ENCODE measurements around the gene PXYLP1.

The PXYLP1 gene

DNA sequence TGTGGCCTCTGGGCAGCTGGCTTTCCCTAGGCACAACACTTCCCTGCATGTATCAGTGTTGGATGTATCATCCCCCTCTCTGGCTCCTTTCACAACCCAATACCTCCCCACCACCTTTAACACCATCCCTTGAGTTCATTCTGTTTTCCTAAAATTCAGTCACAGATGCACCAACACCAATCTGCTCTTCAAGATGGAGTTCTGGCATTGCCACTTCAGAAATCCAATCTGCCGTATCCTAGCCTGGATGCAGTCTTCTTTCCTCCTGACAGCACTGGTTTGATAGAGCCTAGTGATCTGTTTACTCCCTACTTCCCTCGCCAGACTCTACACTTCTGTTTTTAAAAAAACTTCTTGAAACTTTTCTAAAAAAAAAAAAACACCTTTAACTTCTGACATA, 21.7 kb downstream of the PXYLP1 start:
- no peak for DNase-seq

GRCh38 chr3:141253811-141254210, 22.2 kb downstream of the PXYLP1 start:
- no peak for DNase-seq

GRCh38 chr3:141255137-141255845, 23.7 kb downstream of the PXYLP1 start:
- no peak for DNase-seq

DNA sequence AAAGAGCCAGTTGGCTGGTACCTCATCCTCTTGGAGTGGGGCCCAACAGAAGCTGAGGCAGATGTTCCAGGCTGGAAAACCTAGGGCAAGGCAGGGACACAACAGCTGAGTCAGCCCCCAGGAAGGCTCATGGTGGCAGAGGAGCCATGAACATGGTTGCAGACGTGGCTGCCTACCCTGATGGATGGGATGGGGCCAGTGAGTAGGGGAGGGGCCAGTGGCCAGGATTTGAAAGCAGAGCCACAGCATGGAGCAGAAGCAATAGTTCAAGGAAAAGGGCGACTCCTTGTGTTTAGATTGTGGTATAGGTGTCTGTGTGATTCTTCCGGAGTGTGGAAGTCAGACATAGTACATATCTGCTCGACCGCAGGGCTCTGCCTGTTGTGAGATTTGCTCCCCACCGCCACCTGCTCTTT, 24.2 kb downstream of the PXYLP1 start:
- DNase-seq: no peak

DNA sequence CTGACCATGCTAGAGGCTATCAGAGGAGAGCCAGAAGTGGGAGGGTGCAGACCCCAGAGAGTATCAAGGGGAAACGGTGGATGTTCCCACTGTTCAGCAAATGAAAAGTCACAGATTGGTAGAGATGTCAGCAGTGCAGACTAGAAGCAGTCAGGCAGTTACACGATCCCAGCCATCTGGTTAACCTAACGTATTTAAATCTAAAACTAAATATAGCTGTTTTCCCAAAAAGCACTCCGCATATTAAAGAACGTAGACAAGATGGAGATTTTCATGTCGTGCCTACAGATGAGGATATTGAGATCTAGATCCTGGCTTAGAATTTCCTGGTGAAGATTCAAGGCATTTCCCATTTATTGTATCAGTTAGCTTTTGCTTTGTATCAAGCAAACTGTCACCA, 25.2 kb downstream of the PXYLP1 start:
- DNase-seq: no peak

DNA sequence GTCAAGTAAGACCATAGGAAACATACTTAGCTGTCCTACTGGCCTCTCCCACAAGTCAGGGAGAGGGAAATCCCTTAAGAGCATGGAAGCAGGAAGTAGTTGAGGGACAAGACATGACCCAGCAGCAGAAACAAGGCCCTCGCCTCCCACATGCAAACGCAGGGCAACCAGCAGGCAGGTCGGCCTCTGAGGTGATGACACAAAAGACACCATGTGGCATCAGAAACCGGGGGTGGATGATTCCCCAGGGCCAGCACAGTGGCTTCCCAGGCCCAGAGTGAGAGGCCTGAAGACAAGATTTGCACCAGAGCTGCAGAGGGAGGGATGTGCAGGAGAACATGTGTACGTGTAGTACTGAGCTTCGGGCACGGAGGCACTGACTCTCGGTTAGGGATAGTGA, 26.3 kb downstream of the PXYLP1 start:
- DNase-seq: no peak

DNA sequence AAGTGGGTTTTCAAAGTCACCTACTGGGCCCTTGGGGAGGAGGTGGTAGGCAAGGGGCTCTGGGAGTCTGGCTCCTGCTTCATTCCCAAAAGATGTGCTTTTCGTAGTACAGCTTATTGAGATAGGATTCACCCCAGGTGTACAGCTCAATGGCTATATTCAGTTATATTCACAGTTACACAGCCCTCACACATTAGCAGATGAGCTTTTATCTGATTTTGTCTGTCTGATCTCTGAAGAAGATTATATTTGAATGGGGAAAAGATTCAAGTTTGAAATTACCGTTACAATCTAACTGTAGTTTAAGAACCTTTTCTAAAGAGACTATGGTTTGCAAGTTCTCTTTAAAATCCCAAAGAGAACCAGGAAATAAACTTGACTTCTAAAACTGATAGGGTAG, 27.3 kb downstream of the PXYLP1 start:
- DNase-seq: no peak

DNA sequence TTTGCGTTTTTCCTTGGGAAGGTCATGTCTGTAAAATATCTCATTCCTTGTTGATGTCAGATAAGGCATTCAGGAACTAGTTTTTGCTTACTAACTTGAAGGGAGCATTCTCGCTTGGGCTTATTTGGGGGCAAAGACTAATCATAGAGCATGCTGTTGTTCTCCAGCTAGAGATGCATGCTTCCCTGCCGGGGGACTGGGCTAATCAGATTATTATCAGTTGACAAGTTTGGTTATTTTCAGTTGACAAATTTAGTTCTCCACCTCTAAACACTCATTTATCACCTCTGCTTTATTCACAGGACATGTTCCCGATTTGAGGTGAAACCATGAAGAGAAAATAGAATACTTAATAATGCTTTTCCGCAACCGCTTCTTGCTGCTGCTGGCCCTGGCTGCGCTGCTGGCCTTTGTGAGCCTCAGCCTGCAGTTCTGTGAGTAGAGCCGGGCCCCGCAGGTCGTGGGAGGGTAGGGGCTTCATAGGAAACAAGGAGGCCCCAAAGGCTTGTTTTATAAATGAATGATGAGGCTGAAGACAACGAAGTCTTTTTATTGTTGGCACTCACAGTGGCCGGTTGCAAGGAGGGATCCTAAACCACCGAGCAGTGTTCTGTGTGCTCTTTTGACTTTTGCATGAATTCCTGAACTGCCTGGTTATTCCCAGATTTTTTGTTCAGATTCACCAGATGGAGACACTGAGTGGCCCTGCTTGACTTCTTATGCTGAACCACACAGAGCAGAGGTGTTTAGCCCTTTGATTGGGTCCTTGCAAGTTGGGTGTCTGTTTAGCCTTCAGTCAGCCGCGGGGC, 28.4 kb downstream of the PXYLP1 start:
- DNase-seq: no peak

GRCh38 chr3:141260630-141260927, 29.0 kb downstream of the PXYLP1 start:
- no peak for DNase-seq

DNA sequence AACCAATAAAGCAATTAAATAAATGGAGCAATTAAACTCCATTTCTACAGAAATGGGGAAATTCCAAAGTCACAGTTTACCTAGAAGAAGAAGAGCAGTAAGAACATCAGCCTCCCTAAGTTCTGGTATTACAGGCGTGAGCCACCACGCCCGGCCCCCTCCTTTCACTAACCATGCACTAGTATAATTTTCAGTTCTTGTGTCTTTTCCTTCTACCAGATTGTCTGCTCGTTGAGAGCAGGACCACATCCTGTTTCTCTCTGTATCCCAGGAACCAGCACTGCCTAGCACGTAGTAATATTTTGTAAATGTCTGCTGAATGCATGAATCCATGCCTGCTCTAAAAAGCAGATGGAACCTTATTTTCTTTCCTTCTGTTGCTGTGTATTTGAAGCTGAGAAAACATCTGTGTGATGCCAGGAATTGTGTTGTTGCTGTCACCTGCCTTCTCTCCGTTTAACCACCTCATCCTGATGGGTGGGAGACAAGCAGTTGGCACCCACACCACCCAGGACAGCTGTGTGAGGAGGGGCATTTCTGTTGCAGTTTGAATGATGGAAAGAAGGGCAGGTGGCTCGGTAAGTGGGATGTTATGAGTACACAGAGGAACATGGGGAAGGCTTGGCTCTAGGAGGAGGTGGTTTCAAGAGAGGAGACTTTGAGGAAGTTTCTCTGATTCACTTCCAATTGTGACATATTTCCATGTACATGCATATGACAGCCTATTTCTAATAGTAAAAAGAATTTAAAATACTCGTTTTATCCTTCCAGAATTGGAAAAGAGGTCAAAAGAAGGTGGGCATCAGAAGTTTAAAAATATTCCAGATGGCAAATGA, 30.1 kb downstream of the PXYLP1 start:
- DNase-seq: no peak

DNA sequence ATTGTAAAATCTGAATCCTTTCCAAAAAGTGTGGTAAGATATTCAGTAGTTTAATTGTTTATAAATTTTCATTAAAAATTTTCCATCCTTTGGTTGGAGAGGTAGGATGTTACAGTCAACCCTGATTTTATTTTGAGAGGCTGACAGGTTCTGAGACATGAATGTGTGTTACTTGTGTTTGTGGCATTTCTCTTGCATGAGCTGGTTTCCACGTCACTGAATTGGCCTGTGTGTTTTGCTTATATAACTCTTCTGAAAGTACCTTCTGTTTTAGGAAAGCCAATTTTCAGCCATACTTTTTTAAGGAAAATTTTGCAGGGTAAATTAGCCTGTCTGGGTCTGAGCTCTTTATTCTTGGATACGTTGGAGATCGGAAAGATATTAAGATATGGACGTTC, 30.7 kb downstream of the PXYLP1 start:
- no peak for DNase-seq

DNA sequence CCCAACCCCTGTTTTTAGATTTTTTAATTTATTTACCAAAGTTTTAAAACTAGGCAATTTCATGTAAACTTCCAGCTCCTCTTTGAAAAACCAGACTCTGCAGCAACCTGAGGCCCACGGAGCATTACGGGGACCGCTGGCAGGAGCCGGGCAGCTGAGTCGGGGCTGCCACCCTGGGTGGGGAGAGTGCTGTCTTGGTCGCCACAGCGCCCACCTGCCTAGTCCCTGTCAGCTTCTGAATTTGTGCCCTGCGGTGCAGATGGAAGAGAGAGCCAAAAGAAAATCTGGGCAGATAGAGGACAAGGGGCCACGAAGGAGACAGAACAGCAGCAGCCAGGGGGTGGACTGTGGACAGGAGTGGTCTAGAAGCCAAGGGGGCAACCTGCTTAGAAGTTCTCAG, 34.6 kb downstream of the PXYLP1 start:
- DNase-seq: no peak

DNA sequence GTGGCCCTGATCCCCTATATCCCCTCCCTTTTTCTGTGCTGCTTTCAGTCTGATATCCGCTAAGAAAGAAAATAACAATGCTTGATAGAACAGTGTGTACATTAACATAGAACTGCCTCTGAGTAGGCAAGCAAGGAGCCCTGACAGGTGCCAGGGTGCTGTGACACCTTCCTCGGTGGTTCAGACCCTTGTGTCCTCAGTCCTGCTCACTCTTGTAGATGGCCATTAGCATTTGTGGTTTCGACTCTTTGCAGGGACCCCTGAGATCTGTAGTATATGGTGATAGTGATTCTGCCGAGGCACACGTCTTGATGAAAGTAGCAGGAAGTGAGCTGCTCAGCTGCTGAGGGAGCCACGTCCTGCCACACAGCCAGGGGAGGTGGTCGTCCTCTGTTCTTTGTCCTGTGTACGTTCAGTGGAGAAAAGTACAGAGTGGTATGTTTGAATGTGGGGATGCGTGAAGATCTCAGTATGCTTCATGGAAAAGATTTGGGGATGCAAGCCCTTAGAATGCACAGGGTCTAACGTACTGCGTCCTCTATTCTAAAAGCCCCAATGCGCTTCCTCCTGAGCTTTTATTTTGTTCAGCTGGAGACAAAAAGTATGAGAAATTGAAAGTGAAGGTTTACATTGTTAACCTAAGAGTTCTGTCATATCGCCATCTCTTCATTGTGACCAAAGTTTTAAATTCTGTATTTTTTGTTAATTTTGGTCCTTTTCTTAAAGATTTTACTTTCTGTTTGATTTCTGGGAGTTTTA, 35.4 kb downstream of the PXYLP1 start:
- DNase-seq: no peak

DNA sequence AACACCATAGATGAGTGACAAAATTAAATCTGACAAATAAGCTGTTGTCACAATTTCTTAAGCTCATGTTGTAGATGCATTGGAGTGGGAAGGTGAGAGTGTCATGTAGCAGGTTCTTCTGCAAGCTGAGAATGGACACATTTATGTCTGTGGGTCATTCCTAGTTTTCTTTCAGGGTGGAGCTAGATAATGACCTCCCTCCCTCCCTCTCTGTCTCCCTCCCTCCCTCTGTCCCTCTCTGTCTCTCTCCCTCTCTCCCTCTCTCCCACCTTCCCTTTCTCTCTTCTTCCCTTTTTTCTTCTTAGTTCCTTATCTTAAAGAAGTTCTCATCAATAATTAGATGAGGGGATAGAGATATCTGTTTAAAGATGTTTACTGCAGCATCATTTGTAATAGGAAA, 36.0 kb downstream of the PXYLP1 start:
- no peak for DNase-seq

- DNase-seq: no peak
Measured at GRCh38 chr3:141268306-141268705, 36.7 kb downstream of the PXYLP1 start.

DNA sequence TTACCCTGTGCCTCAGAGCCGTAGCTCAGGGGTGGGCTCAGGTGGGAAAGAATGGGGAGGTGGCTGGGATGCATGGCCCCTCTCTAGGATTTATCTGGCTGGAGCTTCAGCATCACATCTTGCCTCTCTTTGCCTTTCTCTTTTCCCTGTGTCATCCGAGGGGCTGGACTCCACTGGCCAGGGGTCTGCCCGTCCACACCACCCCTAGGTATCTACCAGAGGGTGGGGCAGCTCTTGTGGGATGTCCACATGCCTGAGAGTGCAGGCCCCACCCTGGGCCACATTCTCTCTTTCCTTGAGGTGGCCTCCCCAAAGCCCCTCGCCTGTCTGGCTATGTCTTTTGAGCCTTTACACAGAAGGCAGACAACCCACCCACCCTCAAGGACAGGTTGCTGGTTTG, 37.2 kb downstream of the PXYLP1 start:
- DNase-seq: no peak

DNA sequence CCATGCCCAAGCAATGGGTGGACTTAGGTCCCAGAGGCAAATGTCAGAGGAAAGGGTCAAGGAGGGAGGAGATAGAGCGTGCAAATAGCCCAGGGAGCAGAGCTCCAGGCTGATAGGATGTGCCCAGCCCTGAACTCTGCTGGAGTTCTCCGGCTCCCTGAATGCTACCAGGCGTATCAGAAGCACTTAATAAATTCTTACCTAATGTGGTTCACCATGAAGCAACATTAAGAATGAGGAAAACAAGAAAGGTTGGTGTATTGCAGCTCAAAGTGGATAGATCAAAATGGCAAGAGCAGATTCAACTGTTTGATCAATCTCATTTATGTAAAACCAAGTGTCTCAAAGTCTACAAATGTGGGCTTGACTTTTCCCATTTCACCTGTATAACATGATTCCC, 38.3 kb downstream of the PXYLP1 start:
- DNase-seq: no peak

GRCh38 chr3:141271279-141272030, 39.8 kb downstream of the PXYLP1 start:
- DNase-seq: no peak

DNA sequence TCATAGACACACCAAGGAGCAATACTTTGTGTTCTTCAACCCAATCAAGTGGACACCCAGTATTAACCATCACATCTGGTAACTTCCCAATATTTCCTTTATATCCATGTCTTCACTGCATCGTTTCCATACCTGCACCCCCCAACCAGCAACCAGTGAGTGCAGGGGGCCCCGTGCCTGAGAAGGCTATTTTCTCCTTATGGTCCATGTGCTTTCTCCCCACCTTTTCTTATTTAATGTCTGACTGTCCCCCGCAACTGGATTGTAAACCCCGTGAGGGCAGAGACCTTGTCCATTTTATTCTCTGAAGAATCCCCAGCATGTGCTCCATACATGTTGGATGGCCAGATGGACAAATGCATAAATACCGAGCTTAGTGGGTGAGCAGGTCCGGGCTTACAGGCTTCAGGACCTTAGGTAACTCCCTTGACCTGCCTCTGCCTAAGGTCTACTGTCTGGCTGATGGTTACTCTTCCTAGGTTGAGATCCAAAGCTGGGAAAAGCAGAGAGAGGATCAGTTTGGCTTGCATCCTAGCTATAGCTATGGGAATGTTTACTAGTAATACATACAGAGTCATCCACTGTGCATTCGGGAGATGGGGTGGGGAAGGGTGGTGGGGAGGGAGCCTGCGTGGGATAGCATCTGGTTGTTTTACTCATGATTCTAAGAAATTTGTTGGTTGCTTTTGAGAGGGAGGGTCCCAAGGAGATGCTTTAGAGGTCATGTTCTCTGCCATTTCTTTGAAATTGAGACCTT, 41.5 kb downstream of the PXYLP1 start:
- DNase-seq: no peak

DNA sequence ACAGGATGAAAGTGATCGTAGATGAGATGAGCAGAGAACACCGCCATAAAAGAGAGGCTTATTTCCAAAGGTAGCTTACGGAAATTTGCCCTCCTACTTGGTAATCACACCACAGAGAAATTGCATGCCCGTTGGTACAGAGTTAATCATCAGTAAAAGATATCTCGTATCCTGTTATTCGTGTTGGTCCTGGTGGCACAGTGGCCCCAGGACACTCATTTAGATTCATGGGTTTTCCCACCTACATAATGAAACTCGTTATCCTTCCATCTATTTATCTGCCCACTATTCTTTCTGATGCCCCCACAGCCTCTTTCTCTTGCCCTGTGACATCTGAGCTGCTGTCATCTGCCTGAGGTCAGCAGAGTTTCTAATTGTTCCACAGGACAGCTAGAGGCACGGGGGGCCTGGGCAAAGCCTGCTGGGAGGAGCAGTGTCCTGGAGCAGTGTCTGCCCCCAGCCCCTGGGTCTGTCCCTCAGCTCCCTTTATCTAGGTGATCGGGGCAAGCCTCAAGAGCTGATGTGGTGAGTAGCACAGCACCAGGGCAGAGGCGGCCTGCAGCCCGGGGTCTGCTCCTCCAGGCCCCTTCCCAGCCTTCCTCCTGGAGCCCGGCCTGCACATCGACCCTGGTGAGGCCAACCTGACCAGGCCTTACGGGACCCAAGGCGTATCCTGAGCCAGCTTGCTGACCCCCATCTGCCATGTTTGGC, 42.2 kb downstream of the PXYLP1 start:
- DNase-seq: no peak

All from SIG-M5 (cell line).